ENCODE measurements around the gene SYNJ2. TPM values are rescaled to one million over a fixed set of nuclear protein-coding genes. Genes with fewer than 3 reads are reported as not detected.
A peak's percentile ranks its signal among the peaks of the same experiment; 100 is the strongest.

Gene SYNJ2
- total RNA-seq, 2 donors from 2014 or later: 19.6 to 30.4 TPM

DNA sequence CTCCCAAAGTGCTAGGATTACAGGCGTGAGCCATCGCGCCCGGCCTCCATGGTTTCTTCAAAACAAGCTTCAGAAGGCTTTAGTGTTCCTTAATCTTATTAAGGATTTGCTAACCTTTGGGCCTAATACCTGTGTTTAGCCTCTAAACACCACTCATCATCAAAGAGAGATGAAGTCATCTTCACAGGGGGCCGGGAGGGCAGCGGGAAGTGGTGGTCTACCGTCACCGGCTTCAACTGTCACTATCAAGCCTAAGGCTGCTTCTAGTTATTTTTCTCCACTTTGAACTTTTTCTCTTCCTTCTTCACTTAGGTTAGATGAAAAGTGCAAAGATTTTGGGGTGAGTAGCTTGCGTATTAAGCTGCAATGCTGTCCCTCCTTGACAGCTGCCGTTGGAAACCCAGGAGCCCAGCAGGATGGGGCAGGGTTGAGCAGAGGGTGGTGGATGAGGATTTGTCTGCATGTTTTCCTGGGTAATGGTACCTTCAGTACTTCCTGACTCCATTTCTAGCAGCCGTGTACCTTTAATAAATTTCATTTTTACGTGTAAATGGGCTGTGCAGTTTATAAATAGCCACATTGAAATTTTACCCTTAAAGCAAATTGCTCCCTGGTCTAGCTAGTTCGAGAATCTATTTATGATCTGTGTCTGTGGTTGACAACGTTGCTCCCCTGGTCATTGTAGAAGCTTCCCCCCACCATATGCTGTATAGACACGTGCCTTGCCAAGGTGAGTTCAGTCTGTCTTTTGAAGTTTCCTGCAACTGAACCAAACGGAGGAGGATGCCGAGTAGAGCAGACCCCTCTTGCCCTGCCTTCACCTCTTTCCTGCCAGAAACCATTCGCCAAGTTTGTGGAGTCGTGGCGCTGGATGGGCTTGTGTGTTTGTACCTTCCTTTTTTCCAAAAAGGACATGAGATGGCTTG, 64.8 kb downstream of the SYNJ2 start:
- DNase-seq (ENCODE audit: low spot score): peak; percentile 29
- intact Hi-C loops (cut with DNase I): no loop called here

DNA sequence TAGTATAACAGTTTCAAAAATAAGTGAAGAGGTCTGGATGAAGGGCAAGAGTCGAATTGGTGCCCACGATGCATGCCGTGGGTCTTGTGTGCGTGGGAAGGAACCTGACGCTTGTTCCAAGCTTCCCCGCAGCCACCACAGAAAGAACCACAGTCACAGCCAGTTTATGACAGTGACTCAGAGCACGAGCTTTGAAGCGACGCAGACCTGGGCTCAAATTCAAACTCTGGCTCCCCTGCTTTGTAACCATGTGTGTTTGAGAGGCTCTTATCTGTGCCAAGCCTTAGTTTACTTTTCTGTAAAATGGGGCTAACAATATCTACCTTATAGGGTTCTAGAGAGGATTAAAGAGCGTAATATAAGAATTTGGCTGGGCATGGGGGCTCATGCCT, 65.5 kb downstream of the SYNJ2 start:
- intact Hi-C loops (cut with DNase I): no loop called here
- DNase-seq (ENCODE audit: low spot score): peak; percentile 14

- peak; percentile 49 for DNase-seq (ENCODE audit: low spot score)
- intact Hi-C loops (cut with DNase I): no loop called here
Observed at GRCh38 chr6:158047563-158048323, 66.1 kb downstream of the SYNJ2 start.

GRCh38 chr6:158048589-158048988, 66.9 kb downstream of the SYNJ2 start:
- intact Hi-C loops (cut with DNase I): no loop called here
- DNase-seq (ENCODE audit: low spot score): peak; percentile 38

DNA sequence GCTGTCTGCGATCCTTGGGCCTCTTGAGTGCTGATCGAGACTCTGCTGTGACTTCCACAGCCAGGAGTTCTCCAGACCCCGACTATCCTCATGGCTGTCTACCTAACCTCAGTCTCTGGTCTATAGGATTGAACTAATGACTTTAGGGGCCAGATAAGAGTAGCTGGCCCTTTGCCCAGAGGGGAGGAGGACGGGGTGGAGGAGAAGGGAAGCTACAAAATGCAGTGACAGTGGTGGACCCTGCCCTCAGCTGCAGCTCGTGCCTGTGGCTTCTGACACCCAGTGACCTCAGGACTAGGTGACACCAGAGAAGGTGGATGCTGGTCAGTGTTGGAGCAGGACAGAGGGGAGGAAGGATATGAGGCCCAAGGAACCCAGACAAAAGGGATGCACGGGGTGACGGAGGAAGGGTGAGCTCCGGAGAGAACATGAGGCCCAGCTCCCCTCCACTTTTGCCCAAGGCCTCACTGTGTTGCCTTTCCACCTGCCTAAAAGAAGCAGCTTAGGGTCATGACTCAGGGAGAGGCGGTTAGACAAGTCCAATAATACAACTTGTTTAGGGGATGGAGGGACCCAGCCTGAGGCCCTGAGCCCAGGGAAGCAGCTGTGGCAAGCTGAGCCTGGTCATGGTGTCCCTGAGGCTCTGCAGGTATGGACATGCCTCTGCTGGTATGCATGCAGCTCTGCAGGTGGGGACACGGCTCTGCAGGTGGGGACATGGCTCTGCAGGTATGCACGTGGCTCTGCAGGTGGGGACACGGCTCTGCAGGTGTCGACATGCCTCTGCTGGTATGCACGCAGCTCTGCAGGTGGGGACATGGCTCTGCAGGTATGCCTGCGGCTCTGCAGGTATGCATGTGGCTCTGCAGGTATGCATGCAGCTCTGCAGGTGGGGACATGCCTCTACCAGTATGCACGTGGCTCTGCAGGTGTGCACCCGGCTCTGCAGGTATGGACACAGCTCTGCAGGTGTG, 67.7 kb downstream of the SYNJ2 start:
- peak; percentile 44 for DNase-seq (ENCODE audit: low spot score)
- intact Hi-C loops (cut with DNase I): loop anchor here in 1 of 2 donors (10.0 kb wide), 1 partner anchor 395 kb away; no protein-coding TSS in a partner anchor

- peak; percentile 44 for DNase-seq (ENCODE audit: low spot score)
- intact Hi-C loops (cut with DNase I): loop anchor here in 1 of 2 donors (10.0 kb wide), 1 partner anchor 395 kb away; no protein-coding TSS in a partner anchor
Observed at GRCh38 chr6:158050107-158050735, 68.6 kb downstream of the SYNJ2 start.

- intact Hi-C loops (cut with DNase I): loop anchor here in 1 of 2 donors (10.0 kb wide), 1 partner anchor 396 kb away; no protein-coding TSS in a partner anchor
- no peak for DNase-seq (ENCODE audit: low spot score)
Observed at GRCh38 chr6:158050955-158051354, 69.3 kb downstream of the SYNJ2 start.

DNA sequence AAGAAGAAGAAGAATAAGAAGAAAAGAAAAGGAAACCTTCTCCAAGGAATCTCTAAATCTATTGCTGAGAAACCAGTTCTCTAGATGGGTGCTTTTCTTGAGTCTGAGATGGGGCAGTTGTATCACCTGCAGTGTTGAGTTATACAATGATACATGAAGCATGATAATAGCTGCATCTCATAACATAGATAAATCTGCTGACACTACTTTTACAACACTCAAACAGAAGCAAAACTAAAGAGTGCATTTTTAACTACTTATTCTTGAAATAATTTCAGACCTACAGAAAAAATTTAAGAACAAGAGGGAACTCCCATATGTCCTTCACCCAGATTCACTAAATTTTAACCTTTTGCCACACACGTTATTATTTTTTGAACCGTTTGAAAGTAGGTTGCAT, 70.3 kb downstream of the SYNJ2 start:
- no peak for DNase-seq (ENCODE audit: low spot score)
- intact Hi-C loops (cut with DNase I): loop anchor here in 1 of 2 donors (10.0 kb wide), 1 partner anchor 397 kb away; no protein-coding TSS in a partner anchor

GRCh38 chr6:158053377-158054313, 72.0 kb downstream of the SYNJ2 start:
- intact Hi-C loops (cut with DNase I): loop anchor here in 1 of 2 donors (10.0 kb wide), 1 partner anchor 399 kb away; no protein-coding TSS in a partner anchor
- DNase-seq (ENCODE audit: low spot score): no peak

- peak; percentile 40 for DNase-seq (ENCODE audit: low spot score)
- intact Hi-C loops (cut with DNase I): loop anchor here in 1 of 2 donors (10.0 kb wide), 1 partner anchor 402 kb away; no protein-coding TSS in a partner anchor
Observed at GRCh38 chr6:158056355-158056754, 74.7 kb downstream of the SYNJ2 start.

DNA sequence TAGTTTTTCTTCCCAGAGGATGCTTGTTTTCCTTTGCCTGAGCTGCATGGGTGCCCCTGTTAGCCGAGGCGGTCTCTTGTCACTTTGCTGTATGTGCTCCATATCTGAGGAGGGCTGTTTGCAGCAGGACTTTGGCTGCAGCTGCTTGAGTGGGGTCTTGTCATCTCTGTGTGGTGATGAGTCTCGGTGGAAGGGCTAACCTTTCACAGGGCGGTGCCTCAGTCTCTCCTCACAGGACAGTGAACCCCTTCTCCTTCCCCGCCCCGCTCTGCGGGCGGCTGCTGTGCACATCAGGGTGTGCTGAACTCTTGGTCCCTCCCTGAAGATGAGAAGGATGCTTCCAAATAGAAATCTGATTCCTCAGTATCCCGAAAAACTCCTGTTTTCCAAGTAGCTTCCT, 75.1 kb downstream of the SYNJ2 start:
- intact Hi-C loops (cut with DNase I): loop anchor here in 1 of 2 donors (10.0 kb wide), 1 partner anchor 402 kb away; no protein-coding TSS in a partner anchor
- peak; percentile 68 for DNase-seq (ENCODE audit: low spot score)

GRCh38 chr6:158057213-158057987, 75.7 kb downstream of the SYNJ2 start:
- intact Hi-C loops (cut with DNase I): loop anchor here in 1 of 2 donors (10.0 kb wide), 1 partner anchor 403 kb away; no protein-coding TSS in a partner anchor
- peak; percentile 81 for DNase-seq (ENCODE audit: low spot score)

DNA sequence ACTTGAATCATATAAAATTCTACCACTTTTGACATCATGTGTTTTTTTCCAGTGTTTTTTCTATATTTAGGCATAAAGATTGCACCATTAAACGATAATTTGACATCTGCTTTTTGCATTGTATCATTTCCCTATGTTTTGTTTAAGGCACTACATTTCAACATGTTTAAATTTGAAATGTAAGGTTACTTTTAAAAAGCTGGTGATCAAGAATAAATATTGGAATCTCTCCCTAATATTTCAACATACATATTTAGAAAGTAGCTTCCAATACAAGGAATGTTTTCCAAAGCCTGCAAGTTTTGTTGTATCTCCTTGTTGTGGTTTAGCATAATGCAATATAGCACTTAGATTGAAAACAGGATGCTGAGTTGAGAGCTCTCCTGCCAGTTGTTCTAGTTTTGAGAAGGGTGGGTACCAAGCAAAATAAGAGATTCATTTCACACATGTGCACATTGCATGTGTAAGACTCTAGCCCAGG, 76.5 kb downstream of the SYNJ2 start:
- intact Hi-C loops (cut with DNase I): loop anchor here in 1 of 2 donors (10.0 kb wide), 1 partner anchor 403 kb away; no protein-coding TSS in a partner anchor
- no peak for DNase-seq (ENCODE audit: low spot score)

DNA sequence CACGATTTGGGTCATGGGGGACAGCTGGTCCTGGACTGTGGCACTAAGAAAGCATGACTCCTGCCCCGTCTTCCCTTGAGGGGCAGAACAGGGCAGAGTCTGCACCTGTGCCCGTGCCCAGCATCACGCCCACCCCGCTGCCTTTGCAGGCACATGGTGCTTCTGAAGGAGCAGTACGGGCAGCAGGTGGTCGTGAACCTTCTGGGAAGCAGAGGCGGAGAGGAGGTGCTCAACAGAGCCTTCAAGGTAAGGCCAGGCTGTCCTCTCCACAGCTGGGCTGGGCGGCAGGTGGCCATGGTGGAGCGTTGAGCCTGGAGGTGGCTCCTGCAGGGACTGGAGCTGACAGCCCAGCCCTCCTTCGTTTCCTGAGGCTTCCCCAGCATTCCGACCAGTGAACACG, 77.4 kb downstream of the SYNJ2 start:
- intact Hi-C loops (cut with DNase I): loop anchor here in 1 of 2 donors (10.0 kb wide), 1 partner anchor 404 kb away; no protein-coding TSS in a partner anchor
- DNase-seq (ENCODE audit: low spot score): peak; percentile 77

GRCh38 chr6:158060455-158061360, 79.0 kb downstream of the SYNJ2 start:
- intact Hi-C loops (cut with DNase I): no loop called here
- peak; percentile 97 for DNase-seq (ENCODE audit: low spot score)

Measured in posterior vena cava (tissue), 2 donors.